Activated T-cell treated with anti-CD3 and anti-CD28 coated beads, Interleukin-2, amount 50 U/mL, for 24 hours (primary cell): ENCODE measurements around the gene MEGF11.
A peak's percentile ranks its signal among the peaks of the same experiment; 100 is the strongest.

Source experiments
- DNase-seq: peaks from one replicate; pipeline ENCODE4 v3.0.0-alpha.2; 2020
- H3K27ac Mint-ChIP-seq: 2 replicates; pipeline ENCODE4 v1.8.0; 2020; ENCODE audit warnings: mild to moderate bottlenecking, mixed read lengths
- H3K27me3 Mint-ChIP-seq: 2 replicates; pipeline ENCODE4 v1.8.0; 2020; ENCODE audit warnings: mixed read lengths
- H3K36me3 Mint-ChIP-seq: 2 replicates; pipeline ENCODE4 v1.8.0; 2020; ENCODE audit warnings: low read depth, mixed read lengths
- H3K4me1 Mint-ChIP-seq: 2 replicates; pipeline ENCODE4 v1.8.0; 2020; ENCODE audit warnings: low read depth, mixed read lengths
- H3K4me3 Mint-ChIP-seq: 2 replicates; pipeline ENCODE4 v1.8.0; 2020; ENCODE audit warnings: mild to moderate bottlenecking, moderate library complexity, mixed read lengths
- H3K9me3 Mint-ChIP-seq: 2 replicates; pipeline ENCODE4 v1.8.0; 2020; ENCODE audit warnings: mixed read lengths

Gene MEGF11

DNA sequence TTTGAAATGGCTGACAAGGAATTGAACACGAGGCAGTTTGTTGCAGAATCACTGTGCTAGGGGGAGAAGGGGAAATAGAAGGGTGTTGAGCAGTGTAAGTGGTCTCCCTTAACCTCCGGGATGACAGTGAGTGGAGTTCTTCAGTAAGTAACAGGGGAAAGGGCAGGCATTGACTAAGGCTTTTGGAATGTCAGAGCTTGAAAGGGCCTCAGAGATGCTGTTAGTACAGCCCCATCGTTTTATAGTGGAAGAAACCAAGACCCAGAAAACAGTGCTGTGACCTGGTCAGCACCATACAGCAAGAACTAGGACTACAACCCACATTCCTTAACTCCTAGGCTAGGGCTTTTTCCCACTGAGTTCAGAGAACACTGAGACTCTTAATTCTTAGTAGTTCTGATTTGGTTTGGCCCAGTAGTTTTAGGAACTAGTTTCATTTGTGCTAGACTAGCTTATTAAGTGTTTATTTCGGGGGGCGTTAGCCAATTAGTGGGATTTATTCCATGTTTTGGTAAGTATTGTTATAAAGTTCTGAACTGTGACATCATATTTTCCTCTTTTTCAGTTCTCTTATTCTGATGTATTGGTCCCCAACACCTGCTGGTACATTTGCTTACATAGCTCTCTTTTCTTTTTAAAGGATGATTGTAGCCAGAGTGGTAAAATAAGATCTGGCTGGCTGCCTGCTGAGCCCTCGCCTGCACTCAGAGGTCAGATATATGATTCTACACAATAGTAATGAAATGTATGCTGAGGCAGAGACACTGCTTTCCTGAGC, 350.1 kb downstream of the MEGF11 start:
- Mint-ChIP-seq H3K4me1 (peaks cover 6% of the 10 kb centered on the region), H3K9me3 (no peaks in the 10 kb centered on the region), H3K36me3 (peaks cover 78% of the 10 kb centered on the region), H3K4me3 (no peak overlapping the region), H3K27me3 (no peaks in the 10 kb centered on the region), H3K27ac (no peak overlapping the region)
- no peak for DNase-seq

DNA sequence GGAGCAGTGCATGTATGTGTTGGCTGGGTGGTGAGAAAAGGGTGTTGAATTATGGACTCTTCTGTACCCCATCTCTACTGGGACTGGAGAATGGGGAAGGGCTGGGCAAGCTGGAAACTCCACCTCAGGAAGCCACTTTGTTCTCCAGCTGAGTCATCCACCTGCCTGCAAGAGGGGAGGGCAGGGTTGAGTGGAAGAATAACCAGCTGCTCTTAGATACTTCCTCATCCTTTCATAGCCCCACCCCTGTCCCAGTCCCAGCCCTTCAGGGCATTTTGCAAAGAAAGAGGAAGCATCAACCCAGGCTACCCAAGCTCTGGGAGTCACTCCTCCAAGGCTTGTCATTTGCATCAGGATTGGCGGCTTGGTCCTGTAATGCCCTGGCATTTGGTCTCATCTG, 351.2 kb downstream of the MEGF11 start:
- Mint-ChIP-seq H3K4me3 (no peak overlapping the region), H3K36me3 (peaks cover 79% of the 10 kb centered on the region), H3K9me3 (no peaks in the 10 kb centered on the region), H3K4me1 (peaks cover 6% of the 10 kb centered on the region), H3K27ac (no peak overlapping the region), H3K27me3 (no peaks in the 10 kb centered on the region)
- no peak for DNase-seq

DNA sequence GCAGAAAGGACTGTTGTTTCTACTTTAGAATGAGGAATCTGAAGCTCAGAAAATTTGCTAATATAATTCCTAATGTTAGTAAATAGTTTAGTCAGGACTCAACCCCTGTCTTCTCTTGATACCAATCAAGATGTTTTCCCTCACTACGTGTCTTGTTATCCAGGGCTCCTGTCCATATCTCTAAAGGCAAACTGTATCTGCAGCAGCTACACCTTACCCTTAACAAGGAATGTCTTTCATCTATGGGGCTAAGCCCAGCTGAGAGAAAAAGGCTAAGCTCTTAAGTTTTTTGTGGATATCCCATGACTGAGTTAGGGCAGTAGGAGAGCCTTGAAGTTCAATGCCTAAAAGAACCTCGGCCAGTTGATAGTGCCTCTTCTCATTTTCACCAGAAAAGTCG, 351.7 kb downstream of the MEGF11 start:
- H3K9me3 Mint-ChIP-seq, result no peaks in the 10 kb centered on the region
- no peaks in the 10 kb centered on the region for H3K27me3 Mint-ChIP-seq
- no peak overlapping the region for H3K4me3 Mint-ChIP-seq

DNA sequence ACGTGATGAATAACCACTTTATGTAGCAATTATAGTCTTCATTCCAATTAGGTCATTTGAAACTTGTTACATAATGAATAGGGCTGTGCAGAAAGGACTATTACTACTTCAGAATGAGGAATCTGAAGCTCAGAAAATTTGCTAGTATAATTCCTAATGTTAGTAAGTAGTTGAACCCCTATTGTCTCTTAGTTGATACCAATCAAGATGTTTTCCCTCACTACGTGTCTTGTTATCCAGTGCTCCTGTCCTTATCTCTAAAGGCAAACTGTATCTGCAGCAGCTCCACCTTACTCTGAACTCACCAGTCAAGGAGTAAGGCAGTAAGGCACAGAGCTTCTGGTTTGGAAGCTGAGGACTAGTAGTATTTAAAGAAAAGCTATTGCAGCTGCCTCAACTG, 352.2 kb downstream of the MEGF11 start:
- Mint-ChIP-seq H3K27ac (no peak overlapping the region), H3K36me3 (peaks cover 74% of the 10 kb centered on the region), H3K4me1 (peaks cover 6% of the 10 kb centered on the region), H3K9me3 (no peaks in the 10 kb centered on the region), H3K27me3 (no peaks in the 10 kb centered on the region), H3K4me3 (no peak overlapping the region)
- DNase-seq, result no peak

More for the DNA sequence above, 351.7 kb downstream of the MEGF11 start:
- peaks cover 76% of the 10 kb centered on the region for H3K36me3 Mint-ChIP-seq
- DNase-seq, result no peak
- no peak overlapping the region for H3K27ac Mint-ChIP-seq
- H3K4me1 Mint-ChIP-seq, result peaks cover 6% of the 10 kb centered on the region

DNA sequence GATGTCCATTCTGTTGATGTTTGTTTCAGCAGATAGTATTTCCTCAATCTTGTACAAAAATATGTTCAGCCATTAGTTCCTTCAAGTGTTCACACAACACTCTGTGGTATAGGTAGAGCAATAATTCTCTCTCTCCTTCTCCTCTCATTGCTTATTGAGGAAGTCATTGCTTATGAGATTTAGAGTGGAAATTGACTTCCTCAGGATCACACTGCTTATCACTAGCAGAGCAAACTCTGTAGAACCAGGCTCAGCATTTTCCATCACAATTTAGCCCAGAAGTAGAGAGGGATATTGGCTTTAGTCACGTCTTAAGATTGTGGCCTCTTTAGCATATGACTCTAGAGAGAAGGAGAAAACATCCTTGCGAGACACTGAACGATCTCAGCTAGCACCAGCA, 353.1 kb downstream of the MEGF11 start:
- H3K27ac Mint-ChIP-seq, result no peak overlapping the region
- peaks cover 74% of the 10 kb centered on the region for H3K36me3 Mint-ChIP-seq

DNA sequence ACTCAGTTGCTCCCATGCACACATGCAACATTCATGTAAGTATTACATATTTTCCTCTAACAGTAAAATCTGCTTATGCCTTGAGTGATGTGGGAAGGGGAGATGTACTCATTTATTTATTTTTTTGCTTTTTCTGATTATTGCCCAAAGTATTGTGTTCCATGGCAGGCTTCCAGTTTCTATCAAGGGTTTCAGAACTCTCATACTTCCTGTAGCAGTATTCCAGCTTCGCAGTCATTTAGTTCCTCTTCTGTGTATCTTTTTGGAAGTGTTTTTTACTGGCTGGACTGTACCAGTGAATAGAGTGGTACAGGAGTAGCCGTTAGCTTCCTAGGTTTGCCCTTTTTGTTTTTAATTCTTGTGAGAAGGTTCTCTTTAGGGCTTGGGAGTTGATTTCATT, 357.3 kb downstream of the MEGF11 start:
- Mint-ChIP-seq H3K4me1 (peaks cover 19% of the 10 kb centered on the region), H3K4me3 (no peak overlapping the region), H3K36me3 (peaks cover 60% of the 10 kb centered on the region), H3K27ac (no peak overlapping the region), H3K27me3 (no peaks in the 10 kb centered on the region), H3K9me3 (no peaks in the 10 kb centered on the region)
- DNase-seq, result no peak

More for the DNA sequence above, 353.1 kb downstream of the MEGF11 start:
- Mint-ChIP-seq H3K27me3 (no peaks in the 10 kb centered on the region), H3K4me3 (no peak overlapping the region), H3K9me3 (no peaks in the 10 kb centered on the region), H3K4me1 (peaks cover 6% of the 10 kb centered on the region)
- DNase-seq, result no peak

DNA sequence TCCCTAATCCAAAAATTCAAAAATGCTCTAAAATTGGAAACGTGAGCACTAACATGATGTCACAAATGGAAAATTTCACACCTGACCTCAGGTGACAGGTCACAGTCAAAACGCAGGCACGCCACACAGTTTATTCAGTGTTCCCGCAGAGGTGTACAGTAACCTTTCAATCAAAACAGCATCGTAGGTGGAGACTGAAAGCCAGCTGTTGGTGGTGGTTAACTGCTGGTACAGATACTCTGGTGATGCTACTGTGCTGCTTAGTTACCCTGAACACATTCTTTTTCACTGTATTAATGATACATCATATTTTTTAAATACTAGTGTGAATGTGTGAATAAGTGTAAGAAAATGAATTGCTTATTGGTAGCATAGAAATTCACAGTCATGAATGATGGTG, 360.5 kb downstream of the MEGF11 start:
- no peaks in the 10 kb centered on the region for H3K9me3 Mint-ChIP-seq
- H3K36me3 Mint-ChIP-seq, result peaks cover 58% of the 10 kb centered on the region
- H3K27ac Mint-ChIP-seq, result no peak overlapping the region
- no peak overlapping the region for H3K4me3 Mint-ChIP-seq
- DNase-seq, result no peak
- H3K27me3 Mint-ChIP-seq, result no peaks in the 10 kb centered on the region
- peaks cover 45% of the 10 kb centered on the region for H3K4me1 Mint-ChIP-seq

DNA sequence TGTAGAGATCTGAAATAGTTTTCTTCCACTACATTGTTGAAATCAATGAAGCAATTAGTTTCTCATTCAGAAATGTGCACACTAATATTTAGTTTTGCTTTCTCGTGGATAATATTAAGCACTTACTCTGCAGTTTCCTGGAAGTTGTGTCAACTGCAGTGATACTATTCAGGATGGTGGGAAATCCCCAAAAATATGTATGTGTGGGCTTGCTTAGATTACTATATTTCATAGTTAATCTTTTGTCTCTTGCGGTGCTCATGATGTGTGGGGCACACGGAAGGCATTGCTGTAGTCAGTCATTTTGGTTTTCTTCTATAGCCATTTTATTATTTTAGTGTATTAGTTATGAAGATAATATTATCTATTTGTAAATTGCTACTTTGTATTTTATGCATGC, 364.6 kb downstream of the MEGF11 start:
- Mint-ChIP-seq H3K4me1 (peaks cover 78% of the 10 kb centered on the region), H3K27ac (peak overlapping the region; percentile 89), H3K9me3 (no peaks in the 10 kb centered on the region), H3K36me3 (peaks cover 73% of the 10 kb centered on the region), H3K27me3 (no peaks in the 10 kb centered on the region), H3K4me3 (peak overlapping the region; percentile 45)
- DNase-seq, result no peak

DNA sequence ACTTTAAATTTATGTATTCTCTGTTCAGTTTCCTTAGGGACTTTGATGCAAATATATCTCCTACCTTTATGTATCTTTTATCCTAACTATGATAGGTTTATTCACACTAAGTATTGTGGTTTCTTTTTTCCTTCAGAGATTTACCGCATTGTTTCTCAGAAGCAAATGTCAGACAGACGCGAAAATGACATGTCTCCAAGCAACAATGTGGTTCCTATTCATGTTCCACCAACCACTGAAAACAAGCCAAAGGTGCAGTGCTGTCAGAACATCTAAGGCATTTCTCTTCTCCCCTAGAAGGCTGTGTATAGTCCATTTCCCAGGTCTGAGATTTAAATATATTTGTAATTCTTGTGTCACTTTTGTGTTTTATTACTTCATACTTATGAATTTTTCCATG, 366.0 kb downstream of the MEGF11 start:
- Mint-ChIP-seq H3K4me3 (peak overlapping the region; percentile 32), H3K4me1 (peaks cover 84% of the 10 kb centered on the region), H3K27ac (peak overlapping the region; percentile 89), H3K9me3 (no peaks in the 10 kb centered on the region), H3K27me3 (no peaks in the 10 kb centered on the region), H3K36me3 (peaks cover 81% of the 10 kb centered on the region)
- DNase-seq, result no peak

DNA sequence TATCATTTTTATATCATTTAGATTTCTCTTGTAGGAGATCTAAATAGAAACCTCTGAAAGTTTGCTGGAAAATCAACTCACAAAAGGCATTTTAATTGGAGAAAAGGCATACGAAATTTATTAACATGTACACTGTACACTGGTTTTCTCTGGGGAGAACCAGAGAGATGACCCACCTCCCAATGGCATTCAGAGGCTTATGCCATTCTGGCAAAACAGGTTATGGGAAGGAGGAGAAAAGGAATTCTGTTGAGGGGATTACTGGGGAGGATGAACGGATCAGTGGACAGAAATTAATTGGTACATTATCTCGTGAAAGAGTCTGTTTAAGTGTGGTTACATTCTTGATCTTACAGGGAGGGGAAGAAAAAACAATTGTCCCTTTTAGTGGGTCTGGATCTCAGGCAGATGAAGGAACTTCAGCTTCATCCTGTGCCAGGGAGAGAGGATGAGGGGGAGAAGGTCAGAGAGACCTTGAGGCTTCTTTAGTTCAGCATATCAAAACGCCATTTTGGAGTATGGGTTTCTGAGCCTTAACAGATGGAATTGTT, 367.8 kb downstream of the MEGF11 start:
- no peak for DNase-seq
- H3K36me3 Mint-ChIP-seq, result peaks cover 80% of the 10 kb centered on the region
- H3K9me3 Mint-ChIP-seq, result no peaks in the 10 kb centered on the region
- H3K4me1 Mint-ChIP-seq, result peaks cover 87% of the 10 kb centered on the region
- peak overlapping the region; percentile 55 for H3K27ac Mint-ChIP-seq
- no peaks in the 10 kb centered on the region for H3K27me3 Mint-ChIP-seq
- no peak overlapping the region for H3K4me3 Mint-ChIP-seq

DNA sequence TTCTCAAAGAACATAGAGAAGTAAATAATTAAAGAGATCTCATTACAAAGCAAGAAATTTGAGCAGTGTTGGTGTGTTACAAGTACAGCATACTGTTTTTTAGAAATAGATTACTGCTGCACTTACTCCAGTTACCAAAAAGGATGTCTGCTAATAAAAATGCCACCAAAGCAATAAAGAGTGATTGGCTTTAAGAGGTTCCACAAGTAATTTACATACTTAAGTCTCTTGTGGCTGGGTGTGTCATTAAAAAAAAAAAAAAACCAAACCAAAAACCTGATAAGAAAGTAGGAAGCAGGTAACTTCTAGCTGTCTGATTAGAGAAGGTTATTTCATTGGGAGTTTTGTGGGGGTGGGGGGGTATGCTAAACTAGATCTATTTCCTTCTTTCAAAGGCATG, 369.0 kb downstream of the MEGF11 start:
- Mint-ChIP-seq H3K27ac (no peak overlapping the region), H3K4me1 (peaks cover 83% of the 10 kb centered on the region), H3K27me3 (no peaks in the 10 kb centered on the region), H3K4me3 (no peak overlapping the region), H3K36me3 (peaks cover 82% of the 10 kb centered on the region), H3K9me3 (no peaks in the 10 kb centered on the region)
- DNase-seq, result no peak

DNA sequence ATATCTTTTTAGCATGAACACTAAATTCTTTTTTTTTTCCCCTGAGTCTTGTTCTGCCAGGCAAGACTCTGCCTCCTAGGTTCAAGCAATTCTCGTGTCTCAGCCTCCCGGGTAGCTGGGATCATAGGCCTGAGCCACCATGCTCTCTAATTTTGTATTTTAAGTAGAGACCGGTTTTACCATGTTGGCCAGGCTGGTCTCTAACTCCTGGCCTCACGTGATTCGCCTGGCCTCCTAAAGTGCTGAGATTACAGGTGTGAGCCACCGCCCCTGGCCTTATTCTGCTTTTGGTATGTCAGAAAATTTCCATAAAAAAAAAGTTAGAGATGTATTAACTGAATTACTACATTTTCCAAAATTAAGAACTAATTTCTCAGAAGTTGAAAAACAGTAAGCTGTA, 370.0 kb downstream of the MEGF11 start:
- Mint-ChIP-seq H3K27me3 (no peaks in the 10 kb centered on the region), H3K27ac (peak overlapping the region; percentile 22), H3K4me3 (no peak overlapping the region), H3K36me3 (peaks cover 81% of the 10 kb centered on the region), H3K4me1 (peaks cover 74% of the 10 kb centered on the region), H3K9me3 (no peaks in the 10 kb centered on the region)
- DNase-seq, result no peak

DNA sequence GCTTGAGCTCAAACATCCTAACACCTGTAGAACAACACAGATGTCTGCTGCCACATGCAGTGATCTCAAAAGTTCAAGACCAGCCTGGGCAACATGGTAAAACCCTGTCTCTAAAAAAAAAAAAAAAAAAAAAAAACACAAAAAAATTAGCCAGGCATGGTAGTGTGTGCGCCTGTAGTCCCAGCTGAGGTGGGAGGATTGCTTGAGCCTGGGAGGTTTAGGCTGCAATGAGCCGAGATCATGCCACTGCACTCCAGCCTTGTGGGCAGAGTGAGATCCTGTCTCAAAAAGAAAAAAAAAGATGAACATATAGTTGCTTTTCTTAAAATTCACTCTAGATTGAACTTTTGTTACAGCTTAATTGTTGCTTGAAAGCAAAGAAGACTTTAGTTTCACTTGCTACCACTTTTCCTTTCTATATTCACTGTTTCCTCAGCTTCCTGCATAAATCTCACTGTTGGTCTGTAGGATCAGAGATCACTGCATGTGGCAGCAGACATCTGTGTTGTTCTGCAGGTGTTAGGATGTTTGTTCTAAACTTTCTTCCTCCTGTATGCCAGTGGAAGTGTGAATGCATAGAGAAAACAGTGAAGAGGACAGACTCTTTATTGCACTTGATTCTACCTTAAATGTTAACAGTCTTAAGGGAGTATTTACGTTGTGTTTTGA, 371.6 kb downstream of the MEGF11 start:
- Mint-ChIP-seq H3K9me3 (no peaks in the 10 kb centered on the region), H3K36me3 (peaks cover 80% of the 10 kb centered on the region), H3K27me3 (no peaks in the 10 kb centered on the region), H3K27ac (peak overlapping the region; percentile 45), H3K4me1 (peaks cover 66% of the 10 kb centered on the region), H3K4me3 (no peak overlapping the region)
- DNase-seq, result no peak

DNA sequence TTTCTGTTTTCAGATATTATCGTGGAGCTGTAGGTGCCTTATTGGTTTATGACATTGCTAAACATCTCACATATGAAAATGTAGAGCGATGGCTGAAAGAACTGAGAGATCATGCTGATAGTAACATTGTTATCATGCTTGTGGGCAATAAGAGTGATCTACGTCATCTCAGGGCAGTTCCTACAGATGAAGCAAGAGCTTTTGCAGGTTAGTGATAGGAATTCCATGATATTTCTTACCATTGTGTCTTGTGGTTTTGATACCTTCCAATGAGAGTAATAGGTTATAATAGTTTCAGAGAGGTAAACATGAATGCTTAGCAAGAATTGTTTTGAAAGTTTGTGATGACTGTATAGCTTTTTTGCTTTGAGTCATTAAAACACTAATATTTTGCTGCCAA, 375.8 kb downstream of the MEGF11 start:
- Mint-ChIP-seq H3K9me3 (no peaks in the 10 kb centered on the region), H3K4me1 (peaks cover 52% of the 10 kb centered on the region), H3K36me3 (peaks cover 73% of the 10 kb centered on the region), H3K27me3 (no peaks in the 10 kb centered on the region), H3K4me3 (no peak overlapping the region), H3K27ac (no peak overlapping the region)
- no peak for DNase-seq

DNA sequence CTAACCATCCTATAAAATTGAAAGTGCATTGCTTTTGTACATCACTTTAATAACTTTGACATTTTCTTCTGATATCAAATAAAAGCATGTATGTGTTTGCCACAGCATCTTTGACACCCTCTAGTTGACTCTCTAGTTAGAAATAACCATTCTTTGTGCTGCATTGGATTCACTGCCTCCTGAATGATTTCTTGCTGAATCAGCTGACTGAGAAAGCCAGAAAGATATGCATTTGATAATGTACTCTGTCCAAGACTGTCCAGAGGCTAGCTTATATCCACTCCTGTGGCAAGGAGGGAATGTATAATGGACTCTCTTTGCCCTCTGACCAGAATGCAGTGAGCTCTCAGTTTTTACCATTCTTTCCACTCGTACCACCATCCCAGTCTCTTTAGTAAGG, 378.1 kb downstream of the MEGF11 start:
- no peaks in the 10 kb centered on the region for H3K27me3 Mint-ChIP-seq
- peaks cover 45% of the 10 kb centered on the region for H3K4me1 Mint-ChIP-seq
- no peak for DNase-seq
- H3K4me3 Mint-ChIP-seq, result no peak overlapping the region
- H3K36me3 Mint-ChIP-seq, result peaks cover 65% of the 10 kb centered on the region
- H3K9me3 Mint-ChIP-seq, result no peaks in the 10 kb centered on the region
- peak overlapping the region; percentile 47 for H3K27ac Mint-ChIP-seq
